ENCODE results near the gene MS4A14. TPM values are rescaled to one million over a fixed set of nuclear protein-coding genes. Genes with fewer than 3 reads are reported as not detected.

Gene MS4A14
- total and polyA plus RNA-seq, 4 donors = 0.06 to 1.1 (median 0.18) TPM

- no peak overlapping the region for H3K4me3 ChIP-seq (ENCODE audit: low read depth in 1 of 3, low read length in 3 of 3)
- H3K4me1 ChIP-seq (ENCODE audit: control insufficient read depth in 4 of 4, insufficient read depth in 4 of 4, low read length in 3 of 4) = no peaks in the 10 kb centered on the region
- H3K36me3 ChIP-seq (ENCODE audit: control insufficient read depth in 4 of 4, insufficient read depth in 3 of 4, low read depth in 1 of 4, low read length in 3 of 4) = no peaks in the 10 kb centered on the region
- no peak overlapping the region for H3K27ac ChIP-seq (ENCODE audit: low read depth in 1 of 2, low read length in 2 of 2)
- peaks cover 0 to 6% (median 0%) of the 10 kb centered on the region in 4 donors for H3K27me3 ChIP-seq (ENCODE audit: control insufficient read depth in 4 of 4, insufficient read depth in 4 of 4, low read length in 3 of 4)
- H3K9ac ChIP-seq (ENCODE audit: low read depth in 1 of 2, low read length in 2 of 2) = no peak overlapping the region
- H3K9me3 ChIP-seq (ENCODE audit: control insufficient read depth in 4 of 4, low read length in 3 of 4) = no peaks in the 10 kb centered on the region
- WGBS = 62% methylated on average over 2 of the region's 2 CpGs
- DNase-seq (ENCODE audit: low spot score) = no peak
- TF ChIP-seq ZBTB33 (IDR thresholded peaks at IDR 0.05) (no peak), GABPA (IDR thresholded peaks at IDR 0.05 in 1 of 2, conservative IDR thresholded peaks at IDR 0.05 in 1 of 2) (no peak), HNF4A (conservative IDR thresholded peaks at IDR 0.05) (no peak), YY1 (IDR thresholded peaks at IDR 0.05) (no peak), JUND (IDR thresholded peaks at IDR 0.05) (no peak), RAD21 (IDR thresholded peaks at IDR 0.05) (no peak), CTCF (IDR thresholded peaks at IDR 0.05; ENCODE audit: low read depth, low read length, missing input control) (no peak), HNF4G (IDR thresholded peaks at IDR 0.05) (no peak), SP1 (IDR thresholded peaks at IDR 0.05) (no peak), MAX (IDR thresholded peaks at IDR 0.05) (no peak), RXRA (IDR thresholded peaks at IDR 0.05) (no peak), NR2F2 (IDR thresholded peaks at IDR 0.05) (no peak), TAF1 (conservative IDR thresholded peaks at IDR 0.05) (no peak), ATF3 (IDR thresholded peaks at IDR 0.05) (no peak), EGR1 (IDR thresholded peaks at IDR 0.05; ENCODE audit: low read depth in 2 of 2) (no peak), REST (IDR thresholded peaks at IDR 0.05) (no peak), FOXA2 (IDR thresholded peaks at IDR 0.05) (no peak)
Observed at GRCh38 chr11:60367009-60367408, 29.2 kb upstream of the MS4A14 start.

- H3K27ac ChIP-seq (ENCODE audit: low read depth in 1 of 2, low read length in 2 of 2) = no peak overlapping the region
Observed at GRCh38 chr11:60367896-60368295, 28.4 kb upstream of the MS4A14 start.

More at GRCh38 chr11:60367896-60368295, 28.4 kb upstream of the MS4A14 start:
- WGBS = 89% methylated on average over 19 of the region's 19 CpGs
- TF ChIP-seq TAF1 (conservative IDR thresholded peaks at IDR 0.05) (no peak), FOXA1 (IDR thresholded peaks at IDR 0.05) (no peak), HNF4G (IDR thresholded peaks at IDR 0.05) (no peak)
- Histone ChIP-seq H3K9me3 (ENCODE audit: control insufficient read depth in 4 of 4, low read length in 3 of 4) (no peaks in the 10 kb centered on the region), H3K36me3 (ENCODE audit: control insufficient read depth in 4 of 4, insufficient read depth in 3 of 4, low read depth in 1 of 4, low read length in 3 of 4) (no peaks in the 10 kb centered on the region), H3K27me3 (ENCODE audit: control insufficient read depth in 4 of 4, insufficient read depth in 4 of 4, low read length in 3 of 4) (peaks cover 0 to 6% (median 0%) of the 10 kb centered on the region in 4 donors), H3K4me1 (ENCODE audit: control insufficient read depth in 4 of 4, insufficient read depth in 4 of 4, low read length in 3 of 4) (no peaks in the 10 kb centered on the region), H3K9ac (ENCODE audit: low read depth in 1 of 2, low read length in 2 of 2) (no peak overlapping the region), H3K4me3 (ENCODE audit: low read depth in 1 of 3, low read length in 3 of 3) (no peak overlapping the region)
- DNase-seq (ENCODE audit: low spot score) = no peak

Data from liver (tissue), 9 donors.